Activated T-cell treated with anti-CD3 and anti-CD28 coated beads for 4 hours (primary cell): Measurements from ENCODE around the gene C2CD2L.
"Not testable (repeated sequence)": the region's sequence is repeated elsewhere in the genome, so short reads cannot be mapped to it uniquely, and the experiment has no call there.

Experiments
- DNase-seq: peaks from one replicate; pipeline ENCODE4 v3.0.0-alpha.2; 2020

The C2CD2L gene

GRCh38 chr11:119106564-119107537, at the start of gene C2CD2L:
Gene C2CD2L (plus strand): TSS chr11:119107344. CDS start chr11:119107742, 398 bp downstream.
- peak; percentile 82 for DNase-seq

GRCh38 chr11:119059128-119059527, 48.0 kb upstream of the C2CD2L start:
- not testable (repeated sequence) for DNase-seq

- no peak for DNase-seq
Measured at GRCh38 chr11:119061256-119061655, 45.9 kb upstream of the C2CD2L start.

GRCh38 chr11:119062779-119063178, 44.4 kb upstream of the C2CD2L start:
- no peak for DNase-seq

- peak; percentile 23 for DNase-seq
Measured at GRCh38 chr11:119065369-119065768, 41.8 kb upstream of the C2CD2L start.

GRCh38 chr11:119067371-119068222, 39.5 kb upstream of the C2CD2L start, which contains the start of gene VPS11:
Gene VPS11 (plus strand): TSS chr11:119067818. CDS start chr11:119067824, 6 bp downstream.
- peak; percentile 96 for DNase-seq

- DNase-seq, result no peak
Measured at GRCh38 chr11:119077839-119078238, 29.3 kb upstream of the C2CD2L start.

- DNase-seq, result no peak
Measured at GRCh38 chr11:119078675-119079420, 28.3 kb upstream of the C2CD2L start.

- no peak for DNase-seq
Measured at GRCh38 chr11:119081682-119082260, 25.4 kb upstream of the C2CD2L start.

GRCh38 chr11:119084663-119085436, 22.3 kb upstream of the C2CD2L start, which contains the start of gene HMBS:
Gene HMBS (plus strand): TSS chr11:119084881. CDS start chr11:119085034, 153 bp downstream.
- peak; percentile 87 for DNase-seq

- peak; percentile 39 for DNase-seq
Measured at GRCh38 chr11:119085437-119085847, 21.7 kb upstream of the C2CD2L start.

- no peak for DNase-seq
Measured at GRCh38 chr11:119087123-119087522, 20.0 kb upstream of the C2CD2L start.

GRCh38 chr11:119087747-119088241, 19.4 kb upstream of the C2CD2L start:
- no peak for DNase-seq

- DNase-seq, result no peak
Measured at GRCh38 chr11:119088406-119088805, 18.7 kb upstream of the C2CD2L start.

GRCh38 chr11:119089319-119089718, 17.8 kb upstream of the C2CD2L start:
- no peak for DNase-seq

GRCh38 chr11:119091178-119091577, 16.0 kb upstream of the C2CD2L start:
- no peak for DNase-seq

- no peak for DNase-seq
Measured at GRCh38 chr11:119091966-119092879, 14.9 kb upstream of the C2CD2L start.

GRCh38 chr11:119092880-119093842, 14.0 kb upstream of the C2CD2L start:
- no peak for DNase-seq
